GM18909 (cell line): Measurements from ENCODE around the gene LRRC28.
"Not testable (repeated sequence)": the region's sequence is repeated elsewhere in the genome, so short reads cannot be mapped to it uniquely, and the experiment has no call there.

Source experiments
- ATAC-seq: cut with Tn5 transposase; IDR thresholded peaks from one replicate; pipeline ENCODE4 v1.9.1; 2021; ENCODE audit warnings: mild to moderate bottlenecking; ENCODE audit not compliant: unreplicated experiment, poor library complexity

LRRC28 gene

GRCh38 chr15:99385005-99385669 lies 133.9 kb downstream of the LRRC28 start:
- ATAC-seq, result no peak

- ATAC-seq, result no peak
Observed at GRCh38 chr15:99385865-99386264, 134.6 kb downstream of the LRRC28 start.

- no peak for ATAC-seq
Observed at GRCh38 chr15:99386391-99386790, 135.1 kb downstream of the LRRC28 start.

DNA sequence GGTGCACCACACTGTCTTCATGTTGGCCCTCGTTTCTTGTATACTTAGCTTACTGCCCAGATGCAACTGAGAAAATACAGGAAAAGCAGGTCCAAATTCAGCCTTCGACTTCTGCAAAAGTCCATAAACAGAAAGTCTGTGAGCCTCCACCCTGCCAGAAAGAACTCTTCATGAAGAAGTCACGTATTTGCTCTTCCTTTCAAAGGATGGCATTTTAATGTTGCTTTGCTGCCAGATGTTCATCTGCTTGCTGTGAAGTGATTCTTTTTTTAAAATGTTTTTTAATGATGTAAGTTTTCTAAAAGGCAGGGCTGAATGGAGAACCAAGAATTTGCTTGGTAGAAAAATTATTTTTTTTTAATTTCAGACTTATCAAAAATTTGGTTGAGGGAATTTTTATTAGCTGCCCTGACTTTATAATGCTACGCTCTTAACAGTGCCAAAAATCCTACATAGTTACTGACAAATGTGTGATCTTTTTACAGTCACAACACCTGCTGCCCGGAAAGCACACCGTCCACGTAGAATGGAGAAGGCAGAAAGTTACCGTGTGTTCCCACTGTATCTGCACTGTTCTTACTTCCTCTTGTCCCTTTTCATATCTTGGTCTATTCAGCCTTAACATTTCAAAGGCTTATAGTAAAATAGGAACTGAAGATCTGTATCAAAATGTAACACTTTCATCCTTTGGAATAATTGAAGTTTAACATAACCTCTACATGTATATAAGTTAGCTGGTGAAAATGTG lies 136.3 kb downstream of the LRRC28 start:
- ATAC-seq, result no peak

GRCh38 chr15:99390667-99391066 lies 139.4 kb downstream of the LRRC28 start:
- no peak for ATAC-seq

- no peak for ATAC-seq
Observed at GRCh38 chr15:99393641-99394040, 142.4 kb downstream of the LRRC28 start.

DNA sequence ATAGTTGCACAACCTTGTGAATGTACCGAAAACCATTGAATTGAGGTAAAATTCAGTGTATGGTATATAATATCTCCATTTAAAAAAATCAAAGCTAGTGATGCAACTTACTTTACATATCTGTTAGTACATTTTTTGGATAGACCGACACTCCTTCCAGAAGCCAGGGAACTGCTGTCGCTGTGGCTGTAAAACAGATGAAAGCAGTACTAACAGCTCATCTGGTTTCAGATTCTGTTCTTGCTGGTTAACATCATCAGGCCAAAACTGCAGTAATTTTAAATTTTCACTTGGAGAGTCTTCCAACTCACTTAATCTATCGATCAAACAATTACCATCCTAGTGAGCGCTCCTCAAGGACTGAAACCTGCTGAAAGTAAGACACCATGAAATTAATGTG lies 145.1 kb downstream of the LRRC28 start:
- no peak for ATAC-seq

DNA sequence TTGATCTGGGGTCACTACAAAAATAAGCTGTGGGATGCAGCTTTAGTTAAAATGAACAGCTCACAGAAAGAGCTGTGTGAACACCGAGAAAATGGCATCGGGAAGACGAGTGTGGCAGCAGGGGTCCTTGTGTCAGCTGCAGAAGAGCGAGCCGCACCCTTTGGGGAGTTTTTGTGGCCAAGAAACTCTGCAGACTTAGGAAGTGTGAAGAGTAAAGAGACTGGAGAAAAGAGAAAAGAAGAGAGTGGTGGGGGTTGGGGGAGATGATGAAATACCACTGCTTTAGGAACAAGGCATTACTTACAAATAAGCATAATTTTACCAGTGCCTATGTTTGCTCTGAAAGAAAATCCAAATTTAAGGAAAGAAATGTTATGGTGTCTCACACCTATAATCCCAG lies 147.8 kb downstream of the LRRC28 start:
- no peak for ATAC-seq

DNA sequence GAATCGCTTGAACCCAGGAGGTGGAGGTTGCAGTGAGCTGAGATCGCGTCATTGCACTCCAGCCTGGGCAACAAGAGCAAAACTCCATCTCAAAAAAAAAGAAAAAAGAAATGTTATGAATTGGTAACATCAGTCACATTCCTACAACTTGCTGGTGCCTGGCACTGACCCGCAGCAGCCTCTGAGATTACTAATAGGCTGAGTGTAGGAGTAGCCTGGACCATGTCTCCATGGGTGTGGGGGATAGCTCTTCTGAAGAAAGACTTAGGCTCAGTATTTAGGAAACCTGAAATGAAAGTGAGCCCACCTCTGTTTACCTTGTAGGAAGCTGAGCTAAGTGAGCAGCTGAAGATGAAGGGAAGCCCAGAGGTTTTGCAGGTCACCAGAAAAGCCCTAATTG lies 148.3 kb downstream of the LRRC28 start:
- no peak for ATAC-seq

DNA sequence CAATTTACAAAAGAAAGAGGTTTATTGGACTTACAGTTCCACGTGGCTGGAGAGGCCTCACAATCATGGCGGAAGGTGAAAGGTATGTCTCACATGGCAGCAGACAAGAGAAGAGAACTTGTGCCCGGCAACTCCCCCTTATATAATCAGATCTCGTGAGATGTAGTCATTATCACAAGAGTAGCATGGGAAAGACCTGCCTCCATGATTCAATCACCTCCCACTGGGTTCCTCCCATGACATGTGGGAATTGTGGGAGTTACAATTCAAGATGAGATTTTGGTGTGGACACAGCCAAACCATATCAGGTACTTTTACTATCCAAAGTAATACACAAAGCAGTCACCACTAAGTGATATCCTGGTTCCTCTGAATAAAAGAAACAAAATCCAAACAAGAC lies 149.9 kb downstream of the LRRC28 start:
- ATAC-seq, result not testable (repeated sequence)

GRCh38 chr15:99402014-99402729 lies 150.9 kb downstream of the LRRC28 start:
- no peak for ATAC-seq

- no peak for ATAC-seq
Observed at GRCh38 chr15:99403597-99403996, 152.3 kb downstream of the LRRC28 start.

- ATAC-seq, result no peak
Observed at GRCh38 chr15:99404454-99404853, 153.2 kb downstream of the LRRC28 start.

GRCh38 chr15:99406120-99406519 lies 154.8 kb downstream of the LRRC28 start:
- ATAC-seq, result no peak

DNA sequence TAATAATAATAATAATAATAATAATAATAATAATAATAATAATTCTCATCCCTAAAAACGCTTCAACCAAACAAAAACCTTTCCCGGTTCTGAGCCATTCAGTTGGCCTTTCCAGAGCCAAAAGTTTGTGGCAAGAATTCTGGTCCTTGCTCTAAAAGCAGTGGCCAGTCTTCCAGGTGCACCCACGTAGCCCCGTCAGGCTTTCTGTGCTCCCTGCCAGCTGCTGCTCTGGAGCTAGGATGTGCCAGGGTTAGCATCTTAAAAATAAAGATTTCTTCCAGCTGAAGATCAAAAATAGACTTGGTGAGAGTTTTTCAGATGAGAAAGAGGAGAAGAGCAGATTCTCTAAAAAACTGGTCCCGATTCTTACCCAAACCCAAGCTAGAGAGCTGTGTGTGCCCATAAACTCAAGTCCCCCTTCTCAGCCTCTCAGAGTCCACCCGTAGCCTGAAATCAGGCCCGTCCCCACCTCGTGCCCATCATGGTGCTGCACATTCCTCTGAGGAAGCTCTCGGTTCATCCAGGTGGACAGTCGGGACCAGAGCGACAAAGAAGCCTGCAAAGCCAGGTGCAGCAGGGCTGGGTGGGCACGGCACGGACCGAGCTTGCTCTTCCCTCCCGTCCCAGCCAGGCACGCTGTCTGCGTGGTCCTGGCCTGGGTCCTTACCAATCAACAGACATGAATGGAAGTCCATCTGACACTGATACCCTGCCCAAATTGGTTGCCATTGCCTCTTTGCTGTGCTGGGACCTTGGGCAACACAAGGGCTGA lies 155.6 kb downstream of the LRRC28 start:
- ATAC-seq, result no peak

DNA sequence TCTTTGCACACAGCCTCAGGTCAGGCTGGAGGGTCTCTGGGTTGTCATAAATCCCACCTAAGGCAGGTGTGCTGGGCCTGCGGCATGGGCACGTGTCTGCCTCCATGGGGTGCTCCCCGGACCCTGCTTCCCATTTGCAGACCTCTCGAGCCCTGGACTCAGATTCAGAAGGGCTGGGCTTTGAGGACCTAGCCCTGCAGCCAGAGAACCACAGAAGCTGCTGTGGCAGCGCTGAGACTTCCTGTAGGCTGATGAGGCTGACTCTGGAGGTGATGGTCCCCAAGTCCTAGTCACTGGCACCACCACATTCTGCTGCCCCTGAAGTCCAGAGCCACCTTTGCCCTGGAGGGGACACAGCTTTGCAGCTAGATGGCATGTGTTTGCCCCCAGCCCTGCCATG lies 156.4 kb downstream of the LRRC28 start:
- no peak for ATAC-seq

DNA sequence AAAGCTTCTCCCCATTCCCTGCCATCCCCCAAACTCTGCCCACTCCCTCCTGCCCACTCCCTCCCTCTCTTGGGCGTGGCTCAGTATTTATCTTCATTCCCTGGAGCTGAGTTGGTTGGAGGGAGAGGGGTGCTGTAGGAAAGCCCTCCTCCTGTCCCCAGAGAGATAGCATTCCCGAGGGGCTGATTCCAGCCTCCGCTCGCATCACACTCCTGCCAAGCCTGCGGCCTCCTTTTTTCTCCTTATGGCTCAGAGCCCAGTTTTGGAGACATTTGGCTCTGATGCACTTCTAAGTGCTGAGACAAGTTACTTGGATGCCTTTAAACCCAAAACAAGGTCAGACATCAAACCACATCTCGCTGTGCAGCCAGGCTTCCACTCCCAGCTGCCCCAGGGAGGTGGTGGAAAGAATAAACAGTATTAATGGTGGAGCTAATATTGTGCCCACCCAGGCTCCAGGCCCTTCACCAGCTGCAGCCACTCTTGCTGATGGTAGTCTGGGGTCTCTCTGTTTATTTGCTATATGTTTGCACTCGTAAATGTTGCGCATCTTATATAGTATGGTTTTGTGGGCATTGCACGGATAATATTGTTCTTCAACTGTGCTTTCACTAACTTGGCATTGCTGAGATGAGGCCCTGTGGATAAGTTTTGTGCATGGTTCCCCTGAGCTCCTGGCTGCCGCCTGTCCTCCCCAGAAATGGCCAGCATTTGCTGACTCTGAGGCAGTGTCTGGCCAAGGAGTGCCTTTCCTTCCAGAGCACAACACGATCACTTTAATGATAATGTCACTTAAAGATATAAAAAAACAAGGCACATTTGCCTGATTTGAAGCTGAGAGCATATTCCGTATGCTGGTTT lies 157.2 kb downstream of the LRRC28 start:
- ATAC-seq, result no peak

- no peak for ATAC-seq
Observed at GRCh38 chr15:99409097-99409473, 157.8 kb downstream of the LRRC28 start.

DNA sequence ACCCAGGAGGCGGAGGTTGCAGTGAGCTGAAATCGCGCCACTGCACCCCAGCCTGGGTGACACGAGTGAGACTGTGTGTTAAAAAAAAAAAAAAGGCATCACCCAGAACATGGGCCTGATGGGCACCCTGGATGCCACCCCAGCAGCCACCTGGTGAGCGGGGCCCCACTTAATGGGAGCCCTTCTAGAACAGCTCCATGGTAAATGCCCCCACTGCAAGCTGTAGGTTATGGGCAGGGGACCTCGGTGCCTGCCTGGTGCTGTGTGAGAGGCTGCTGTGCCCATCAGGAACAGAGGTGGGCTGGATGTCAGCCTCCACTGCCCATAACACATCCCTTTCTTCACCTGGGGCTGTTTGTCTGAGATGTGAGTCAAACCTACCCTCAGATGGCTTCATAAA lies 158.3 kb downstream of the LRRC28 start:
- ATAC-seq, result no peak

GRCh38 chr15:99410477-99410876 lies 159.2 kb downstream of the LRRC28 start:
- no peak for ATAC-seq
